H7 (cell line): ENCODE measurements around the gene MT1H. TPM values are rescaled to one million over a fixed set of nuclear protein-coding genes. Genes with fewer than 3 reads are reported as not detected.

Source experiments
- DNase-seq: peaks from one replicate; pipeline ENCODE4 v3.0.0; 2012
- H3K27me3 ChIP-seq: 2 replicates; pipeline ENCODE4 v1.6.0; 2011; ENCODE audit warnings: mild to moderate bottlenecking, low read length; ENCODE audit not compliant: control insufficient read depth, insufficient read depth
- H3K36me3 ChIP-seq: replicated peaks from 2 replicates; pipeline ENCODE4 v1.5.1; 2011; ENCODE audit warnings: low read length; ENCODE audit not compliant: control insufficient read depth, insufficient read depth
- H3K4me3 ChIP-seq: 2 replicates; pipeline ENCODE4 v1.5.1; 2011; ENCODE audit warnings: low read depth, mild to moderate bottlenecking, control low read depth, low read length, moderate library complexity; ENCODE audit not compliant: insufficient read depth
- total RNA-seq: library from RNA; depleted of rRNA; stranded (reverse); fragments of >200 nt; shearing (Covaris generic); gene quantifications from 2 replicates; pipeline ENCODE4 v1.2.3, GENCODE V29; 2014

Gene MT1H
- total RNA-seq, 1 experiment from 2014 or later = 3.8 TPM

GRCh38 chr16:56682703-56683397 is 13.2 kb downstream of the MT1H start:
- Histone ChIP-seq H3K36me3 (no peaks in the 10 kb centered on the region), H3K4me3 (peak overlapping the region; percentile 74), H3K27me3 (peaks cover 4% of the 10 kb centered on the region; the same call in 1 of the 2 replicates)
- DNase-seq = no peak

GRCh38 chr16:56683424-56684172 is 14.0 kb downstream of the MT1H start:
- DNase-seq = no peak
- Histone ChIP-seq H3K27me3 (peaks cover 4% of the 10 kb centered on the region; the same call in 1 of the 2 replicates), H3K36me3 (no peaks in the 10 kb centered on the region), H3K4me3 (peak overlapping the region; percentile 74; the same call in 1 of the 2 replicates)

- DNase-seq = no peak
- H3K27me3 ChIP-seq = peaks cover 4% of the 10 kb centered on the region; the same call in 1 of the 2 replicates
- H3K4me3 ChIP-seq = no peak overlapping the region
Measured at GRCh38 chr16:56684256-56684925, 14.8 kb downstream of the MT1H start.

GRCh38 chr16:56684926-56685590 is 15.4 kb downstream of the MT1H start:
- no peaks in the 10 kb centered on the region for H3K36me3 ChIP-seq
- no peak for DNase-seq
- no peak overlapping the region for H3K4me3 ChIP-seq

More at GRCh38 chr16:56684256-56684925, 14.8 kb downstream of the MT1H start:
- no peaks in the 10 kb centered on the region for H3K36me3 ChIP-seq

GRCh38 chr16:56686758-56687157 is 17.1 kb downstream of the MT1H start:
- Histone ChIP-seq H3K36me3 (no peaks in the 10 kb centered on the region), H3K27me3 (peaks cover 3% of the 10 kb centered on the region; the same call in 1 of the 2 replicates), H3K4me3 (no peak overlapping the region)
- no peak for DNase-seq

More at GRCh38 chr16:56684926-56685590, 15.4 kb downstream of the MT1H start:
- H3K27me3 ChIP-seq = peaks cover 4% of the 10 kb centered on the region; the same call in 1 of the 2 replicates

GRCh38 chr16:56688762-56689161 is 19.1 kb downstream of the MT1H start:
- no peaks in the 10 kb centered on the region for H3K27me3 ChIP-seq
- no peaks in the 10 kb centered on the region for H3K36me3 ChIP-seq
- DNase-seq = no peak
- H3K4me3 ChIP-seq = no peak overlapping the region

- Histone ChIP-seq H3K36me3 (no peaks in the 10 kb centered on the region), H3K4me3 (no peak overlapping the region)
Measured at GRCh38 chr16:56689171-56689570, 19.6 kb downstream of the MT1H start.

GRCh38 chr16:56690420-56691122 is 21.0 kb downstream of the MT1H start:
- Histone ChIP-seq H3K36me3 (no peaks in the 10 kb centered on the region), H3K27me3 (no peaks in the 10 kb centered on the region), H3K4me3 (no peak overlapping the region)
- DNase-seq = no peak

More at GRCh38 chr16:56689171-56689570, 19.6 kb downstream of the MT1H start:
- no peak for DNase-seq
- H3K27me3 ChIP-seq = no peaks in the 10 kb centered on the region

- H3K27me3 ChIP-seq = no peaks in the 10 kb centered on the region
- no peaks in the 10 kb centered on the region for H3K36me3 ChIP-seq
- H3K4me3 ChIP-seq = no peak overlapping the region
- no peak for DNase-seq
Measured at GRCh38 chr16:56691885-56692284, 22.3 kb downstream of the MT1H start.

- Histone ChIP-seq H3K27me3 (no peaks in the 10 kb centered on the region), H3K36me3 (no peaks in the 10 kb centered on the region), H3K4me3 (no peak overlapping the region)
- DNase-seq = no peak
Measured at GRCh38 chr16:56695246-56695645, 25.6 kb downstream of the MT1H start.

- Histone ChIP-seq H3K36me3 (no peaks in the 10 kb centered on the region), H3K27me3 (no peaks in the 10 kb centered on the region), H3K4me3 (no peak overlapping the region)
- no peak for DNase-seq
Measured at GRCh38 chr16:56697456-56698155, 28.0 kb downstream of the MT1H start.

GRCh38 chr16:56700195-56700594 is 30.6 kb downstream of the MT1H start:
- DNase-seq = no peak
- no peak overlapping the region for H3K4me3 ChIP-seq
- no peaks in the 10 kb centered on the region for H3K27me3 ChIP-seq
- H3K36me3 ChIP-seq = no peaks in the 10 kb centered on the region

- DNase-seq = no peak
- Histone ChIP-seq H3K36me3 (no peaks in the 10 kb centered on the region), H3K4me3 (no peak overlapping the region), H3K27me3 (no peaks in the 10 kb centered on the region)
Measured at GRCh38 chr16:56700631-56701030, 31.0 kb downstream of the MT1H start.
